ENCODE measurements around the gene HSD3B7.
"Not testable (repeated sequence)": the region's sequence is repeated elsewhere in the genome, so short reads cannot be mapped to it uniquely, and the experiment has no call there.

HSD3B7 gene

DNA sequence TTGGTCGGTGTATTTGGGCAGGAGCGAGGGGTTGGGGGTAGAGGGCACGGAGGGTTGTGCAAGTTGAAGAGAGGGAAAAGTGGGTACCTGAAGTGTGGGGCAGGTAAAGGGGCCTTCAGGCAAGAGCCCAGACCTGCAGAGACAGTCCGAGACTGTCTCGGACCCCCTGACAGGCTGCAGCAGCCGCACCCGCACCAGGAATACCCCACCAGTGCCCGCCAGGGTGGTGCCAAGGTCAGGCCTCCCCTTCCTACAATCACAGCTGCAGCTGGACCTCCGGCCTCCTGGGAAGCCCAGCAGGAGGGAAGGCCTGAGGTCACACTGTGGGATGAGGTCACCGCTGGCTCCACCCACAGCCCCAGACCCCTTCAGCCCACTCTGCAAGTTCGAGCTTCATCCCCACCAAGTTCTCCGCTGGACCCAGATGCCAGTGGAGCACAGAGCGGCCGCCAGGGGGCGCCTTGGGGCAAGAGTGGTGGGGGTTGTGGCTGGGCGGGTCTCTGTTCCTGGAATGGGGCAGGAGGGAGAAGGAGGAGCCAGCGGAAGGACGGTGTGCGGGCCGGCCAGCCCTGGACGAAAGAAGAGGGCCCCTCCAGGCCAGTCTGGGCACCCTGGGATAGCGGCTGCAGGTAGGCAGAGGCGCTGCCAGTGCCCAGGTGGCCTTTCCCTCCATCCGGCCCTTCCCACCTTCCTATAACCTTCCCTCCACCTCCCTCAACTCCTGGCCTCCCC, at the start of gene HSD3B7:
HSD3B7 (plus strand) TSS at position 539 of the 732 bp plus-strand sequence. CDS start 452 bp downstream, outside the sequence.
- Histone ChIP-seq H3K27me3 (ENCODE audit: control insufficient read depth in 2 of 2, insufficient read depth in 2 of 2, low read length in 2 of 2) (no peaks in the 10 kb centered on the region), H3K36me3 (ENCODE audit: control insufficient read depth in 2 of 2, insufficient read depth in 2 of 2, low read length in 2 of 2) (peaks cover 11% of the 10 kb centered on the region in 2 donors), H3K9me3 (ENCODE audit: control insufficient read depth in 2 of 2, low read length in 2 of 2) (no peaks in the 10 kb centered on the region), H3K9ac (ENCODE audit: low read depth in 1 of 2, low read length in 2 of 2) (peak within 1 kb of the TSS; percentile 60 to 69), H3K4me1 (ENCODE audit: control insufficient read depth in 2 of 2, insufficient read depth in 2 of 2, low read length in 2 of 2) (peaks cover 5 to 12% of the 10 kb centered on the region in 2 donors), H3K27ac (ENCODE audit: low read depth in 2 of 2, low read length in 2 of 2) (peak within 1 kb of the TSS; percentile 52 to 63), H3K4me3 (ENCODE audit: low read length in 2 of 2) (peak within 1 kb of the TSS; percentile 77 to 80)

DNA sequence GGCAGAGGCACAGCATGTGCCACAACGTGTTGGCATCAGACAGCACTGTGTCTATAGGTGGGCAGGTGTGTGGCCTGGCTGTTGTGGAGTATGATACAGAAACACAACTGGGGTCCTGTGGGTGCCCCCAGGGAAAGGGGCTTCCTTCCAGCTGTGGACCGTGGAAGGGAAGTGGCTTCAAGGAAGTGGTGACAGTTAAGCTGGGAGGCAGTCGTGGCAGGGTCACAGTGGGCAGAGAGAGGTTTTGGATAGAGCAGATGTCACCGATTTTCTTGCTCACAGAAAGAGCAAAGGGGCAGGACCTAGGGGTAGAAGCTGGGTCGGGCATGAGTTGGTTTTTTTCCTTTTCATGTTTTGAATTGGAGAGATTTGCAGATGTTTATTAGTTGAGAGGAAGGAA, 47.3 kb upstream of the HSD3B7 start:
- H3K4me1 ChIP-seq (ENCODE audit: control insufficient read depth in 2 of 2, insufficient read depth in 2 of 2, low read length in 2 of 2), result peaks cover 11 to 15% of the 10 kb centered on the region in 2 donors
- H3K9ac ChIP-seq (ENCODE audit: low read depth in 1 of 2, low read length in 2 of 2), result no peak overlapping the region
- no peak overlapping the region for H3K4me3 ChIP-seq (ENCODE audit: low read length in 2 of 2)
- no peaks in the 10 kb centered on the region for H3K27me3 ChIP-seq (ENCODE audit: control insufficient read depth in 2 of 2, insufficient read depth in 2 of 2, low read length in 2 of 2)
- H3K36me3 ChIP-seq (ENCODE audit: control insufficient read depth in 2 of 2, insufficient read depth in 2 of 2, low read length in 2 of 2), result peaks cover 3 to 6% of the 10 kb centered on the region in 2 donors
- H3K9me3 ChIP-seq (ENCODE audit: control insufficient read depth in 2 of 2, low read length in 2 of 2), result no peaks in the 10 kb centered on the region
- no peak overlapping the region for H3K27ac ChIP-seq (ENCODE audit: low read depth in 2 of 2, low read length in 2 of 2)

DNA sequence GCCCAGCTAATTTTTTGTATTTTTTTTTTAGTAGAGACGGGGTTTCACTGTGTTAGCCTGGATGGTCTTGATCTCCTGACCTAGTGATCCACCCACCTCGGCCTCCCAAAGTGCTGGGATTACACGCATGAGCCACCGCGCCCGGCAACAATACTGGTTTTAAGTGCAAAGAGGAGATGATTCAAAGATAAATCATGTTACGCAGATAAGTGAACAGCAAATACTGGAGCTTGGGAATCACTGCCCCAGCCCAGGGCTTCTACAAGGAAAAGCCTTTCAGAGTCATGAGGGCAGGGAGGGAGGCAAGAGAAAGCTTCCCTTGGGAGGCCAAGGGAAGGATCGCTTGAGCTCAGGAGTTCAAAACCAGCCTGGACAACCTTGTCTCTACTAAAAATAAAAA, 45.4 kb upstream of the HSD3B7 start:
- not testable (repeated sequence) for H3K36me3 ChIP-seq (ENCODE audit: control insufficient read depth in 2 of 2, insufficient read depth in 2 of 2, low read length in 2 of 2); H3K27ac ChIP-seq (ENCODE audit: low read depth in 2 of 2, low read length in 2 of 2); H3K4me3 ChIP-seq (ENCODE audit: low read length in 2 of 2); H3K9me3 ChIP-seq (ENCODE audit: control insufficient read depth in 2 of 2, low read length in 2 of 2); H3K27me3 ChIP-seq (ENCODE audit: control insufficient read depth in 2 of 2, insufficient read depth in 2 of 2, low read length in 2 of 2); H3K9ac ChIP-seq (ENCODE audit: low read depth in 1 of 2, low read length in 2 of 2)
- peaks cover 14 to 18% of the 10 kb centered on the region in 2 donors for H3K4me1 ChIP-seq (ENCODE audit: control insufficient read depth in 2 of 2, insufficient read depth in 2 of 2, low read length in 2 of 2)

DNA sequence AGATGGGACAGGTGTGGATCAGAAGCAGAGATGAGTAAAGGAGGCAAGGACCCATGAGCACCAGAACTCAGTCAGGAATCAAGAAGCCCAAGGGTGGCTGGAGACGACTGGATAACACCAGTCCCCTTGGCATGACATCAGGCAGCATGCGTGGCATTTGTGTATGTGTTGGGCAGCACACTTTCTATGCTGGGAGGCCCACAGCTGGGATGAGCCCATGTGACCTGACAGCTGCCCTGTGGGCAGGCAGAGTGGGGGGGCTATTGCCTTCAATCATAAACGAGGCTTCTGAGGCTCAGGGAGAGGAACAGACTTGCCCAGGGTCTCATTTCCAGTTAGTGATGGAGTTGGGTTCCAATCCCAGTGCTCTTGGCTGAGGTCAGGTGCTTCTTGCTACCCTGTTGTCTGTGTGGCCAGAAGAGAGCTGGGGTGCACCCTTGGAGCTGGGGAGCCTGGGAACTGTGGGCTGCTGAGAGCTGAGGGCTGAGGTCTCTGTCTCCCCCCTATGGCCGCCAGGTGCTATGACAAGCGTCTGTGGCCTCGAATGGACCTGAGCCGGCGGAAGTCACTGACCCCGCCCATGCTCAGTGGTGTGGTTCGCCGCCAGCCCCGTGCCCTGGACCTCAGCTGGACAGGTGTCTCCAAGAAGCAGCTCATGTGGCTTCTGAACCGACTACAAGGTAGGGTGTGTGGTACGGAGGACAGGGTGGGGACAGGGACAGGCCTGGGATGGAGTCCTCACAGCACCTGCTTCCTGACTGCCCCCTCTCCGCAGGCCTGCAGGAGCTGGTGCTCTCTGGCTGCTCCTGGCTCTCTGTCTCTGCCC, 43.2 kb upstream of the HSD3B7 start:
- Histone ChIP-seq H3K36me3 (ENCODE audit: control insufficient read depth in 2 of 2, insufficient read depth in 2 of 2, low read length in 2 of 2) (peaks cover 0 to 8% of the 10 kb centered on the region in 2 donors), H3K4me3 (ENCODE audit: low read length in 2 of 2) (peak overlapping the region; percentile 31 to 56)

DNA sequence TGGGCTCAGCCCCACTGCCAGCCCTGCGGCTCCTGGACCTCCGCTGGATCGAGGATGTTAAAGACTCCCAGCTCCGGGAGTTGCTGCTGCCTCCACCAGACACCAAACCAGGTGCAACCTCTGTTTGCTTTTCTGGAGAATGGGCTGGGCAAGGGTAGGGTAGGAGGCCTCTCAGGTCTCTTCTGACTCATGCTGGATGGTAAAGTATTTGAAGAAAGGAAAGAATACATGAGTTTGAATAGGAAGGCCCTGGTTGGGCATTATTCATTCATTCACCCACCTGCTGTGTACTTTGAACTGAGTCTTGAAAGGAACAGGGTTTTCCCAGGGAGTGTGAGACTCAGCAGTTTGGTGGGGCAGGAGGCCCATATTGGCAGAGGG, 42.6 kb upstream of the HSD3B7 start:
- no peaks in the 10 kb centered on the region for H3K27me3 ChIP-seq (ENCODE audit: control insufficient read depth in 2 of 2, insufficient read depth in 2 of 2, low read length in 2 of 2)
- peak overlapping the region; percentile 24 to 44 for H3K9ac ChIP-seq (ENCODE audit: low read depth in 1 of 2, low read length in 2 of 2)
- peak overlapping the region; percentile 37 to 48 for H3K27ac ChIP-seq (ENCODE audit: low read depth in 2 of 2, low read length in 2 of 2)
- peaks cover 0 to 8% of the 10 kb centered on the region in 2 donors for H3K36me3 ChIP-seq (ENCODE audit: control insufficient read depth in 2 of 2, insufficient read depth in 2 of 2, low read length in 2 of 2)
- no peaks in the 10 kb centered on the region for H3K9me3 ChIP-seq (ENCODE audit: control insufficient read depth in 2 of 2, low read length in 2 of 2)
- peak overlapping the region; percentile 31 to 56 for H3K4me3 ChIP-seq (ENCODE audit: low read length in 2 of 2)
- peaks cover 14% of the 10 kb centered on the region in 2 donors for H3K4me1 ChIP-seq (ENCODE audit: control insufficient read depth in 2 of 2, insufficient read depth in 2 of 2, low read length in 2 of 2)

More for the DNA sequence above, 43.2 kb upstream of the HSD3B7 start:
- Histone ChIP-seq H3K27me3 (ENCODE audit: control insufficient read depth in 2 of 2, insufficient read depth in 2 of 2, low read length in 2 of 2) (no peaks in the 10 kb centered on the region), H3K27ac (ENCODE audit: low read depth in 2 of 2, low read length in 2 of 2) (peak overlapping the region; percentile 37 to 48), H3K9me3 (ENCODE audit: control insufficient read depth in 2 of 2, low read length in 2 of 2) (no peaks in the 10 kb centered on the region), H3K9ac (ENCODE audit: low read depth in 1 of 2, low read length in 2 of 2) (peak overlapping the region in 1 of 2 donors; percentile 44), H3K4me1 (ENCODE audit: control insufficient read depth in 2 of 2, insufficient read depth in 2 of 2, low read length in 2 of 2) (peaks cover 14% of the 10 kb centered on the region in 2 donors)

DNA sequence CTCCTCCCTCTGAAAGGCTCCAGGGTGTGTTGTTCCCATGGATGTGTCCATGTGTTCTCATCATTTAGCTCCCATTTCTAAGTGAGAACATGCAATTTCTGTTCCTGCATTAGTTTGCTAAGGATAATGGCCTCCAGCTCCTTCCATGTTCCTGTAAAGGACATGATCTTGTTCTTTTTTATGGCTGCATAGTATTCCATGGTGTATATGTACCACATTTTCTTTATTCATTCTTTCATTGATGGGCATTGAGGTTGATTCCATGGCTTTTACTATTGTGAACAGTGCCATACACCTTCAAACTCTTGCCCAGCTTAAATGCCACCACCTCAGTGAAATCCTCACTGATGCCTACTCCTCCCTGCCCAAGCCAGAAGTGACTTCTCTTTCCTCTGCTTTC, 40.7 kb upstream of the HSD3B7 start:
- Histone ChIP-seq H3K36me3 (ENCODE audit: control insufficient read depth in 2 of 2, insufficient read depth in 2 of 2, low read length in 2 of 2) (peaks cover 0 to 8% of the 10 kb centered on the region in 2 donors), H3K4me3 (ENCODE audit: low read length in 2 of 2) (no peak overlapping the region), H3K27ac (ENCODE audit: low read depth in 2 of 2, low read length in 2 of 2) (no peak overlapping the region), H3K4me1 (ENCODE audit: control insufficient read depth in 2 of 2, insufficient read depth in 2 of 2, low read length in 2 of 2) (peaks cover 14% of the 10 kb centered on the region in 2 donors), H3K27me3 (ENCODE audit: control insufficient read depth in 2 of 2, insufficient read depth in 2 of 2, low read length in 2 of 2) (no peaks in the 10 kb centered on the region), H3K9ac (ENCODE audit: low read depth in 1 of 2, low read length in 2 of 2) (no peak overlapping the region), H3K9me3 (ENCODE audit: control insufficient read depth in 2 of 2, low read length in 2 of 2) (no peaks in the 10 kb centered on the region)

DNA sequence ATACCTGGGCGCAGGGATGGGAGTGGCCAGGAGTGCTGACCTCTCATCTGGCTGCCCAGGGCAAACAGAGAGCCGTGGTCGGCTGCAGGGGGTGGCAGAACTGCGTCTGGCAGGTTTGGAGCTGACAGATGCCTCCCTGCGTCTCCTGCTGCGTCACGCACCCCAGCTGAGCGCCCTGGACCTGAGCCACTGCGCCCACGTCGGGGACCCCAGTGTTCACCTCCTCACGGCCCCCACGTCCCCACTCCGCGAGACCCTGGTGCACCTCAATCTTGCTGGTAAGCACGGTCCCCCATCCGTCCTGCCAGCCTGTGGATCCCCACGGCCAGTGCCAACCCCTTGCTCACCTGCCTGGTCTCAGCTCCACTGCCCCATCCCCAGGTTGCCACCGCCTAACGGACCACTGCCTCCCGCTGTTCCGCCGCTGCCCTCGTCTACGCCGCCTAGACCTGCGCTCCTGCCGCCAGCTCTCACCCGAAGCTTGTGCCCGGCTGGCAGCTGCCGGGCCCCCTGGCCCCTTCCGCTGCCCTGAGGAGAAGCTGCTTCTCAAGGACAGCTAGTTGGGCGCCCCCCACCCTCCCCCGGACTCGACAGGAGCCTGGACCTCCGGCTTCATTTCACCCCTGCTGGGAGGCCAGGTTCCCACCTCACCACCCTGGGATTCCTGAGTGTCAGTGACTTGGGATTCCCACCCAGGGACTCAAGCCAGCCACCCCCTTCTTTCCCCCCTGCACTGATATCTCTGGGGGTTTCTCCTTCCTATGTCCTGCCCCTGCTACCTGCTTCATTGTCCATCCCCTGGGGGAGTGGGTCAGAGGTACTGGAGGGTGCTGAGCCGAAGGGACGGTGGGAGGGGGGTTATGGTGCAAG, 38.1 kb upstream of the HSD3B7 start:
- H3K36me3 ChIP-seq (ENCODE audit: control insufficient read depth in 2 of 2, insufficient read depth in 2 of 2, low read length in 2 of 2), result peaks cover 0 to 8% of the 10 kb centered on the region in 2 donors
- no peaks in the 10 kb centered on the region for H3K9me3 ChIP-seq (ENCODE audit: control insufficient read depth in 2 of 2, low read length in 2 of 2)
- H3K4me1 ChIP-seq (ENCODE audit: control insufficient read depth in 2 of 2, insufficient read depth in 2 of 2, low read length in 2 of 2), result peaks cover 26 to 33% of the 10 kb centered on the region in 2 donors
- no peak overlapping the region for H3K9ac ChIP-seq (ENCODE audit: low read depth in 1 of 2, low read length in 2 of 2)
- H3K27ac ChIP-seq (ENCODE audit: low read depth in 2 of 2, low read length in 2 of 2), result no peak overlapping the region
- H3K27me3 ChIP-seq (ENCODE audit: control insufficient read depth in 2 of 2, insufficient read depth in 2 of 2, low read length in 2 of 2), result no peaks in the 10 kb centered on the region
- H3K4me3 ChIP-seq (ENCODE audit: low read length in 2 of 2), result no peak overlapping the region

DNA sequence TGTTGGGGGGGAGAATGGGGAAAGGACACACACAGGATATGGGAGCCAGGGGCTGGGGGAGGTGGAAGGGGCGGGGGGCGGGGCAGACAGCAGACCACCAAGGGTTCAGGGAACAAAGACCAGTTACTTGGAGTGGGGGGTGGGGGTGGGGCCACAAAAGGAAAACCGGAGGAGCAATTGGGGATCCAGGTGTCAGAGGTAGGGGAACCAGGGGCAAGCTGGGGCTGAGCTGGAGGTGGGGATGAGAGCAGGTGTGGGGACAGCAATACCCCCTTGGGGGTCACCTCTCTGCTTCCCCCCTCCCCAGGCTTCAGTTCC, 37.5 kb upstream of the HSD3B7 start:
- Histone ChIP-seq H3K27ac (ENCODE audit: low read depth in 2 of 2, low read length in 2 of 2) (peak overlapping the region in 1 of 2 donors; percentile 90), H3K4me3 (ENCODE audit: low read length in 2 of 2) (no peak overlapping the region), H3K9me3 (ENCODE audit: control insufficient read depth in 2 of 2, low read length in 2 of 2) (no peaks in the 10 kb centered on the region), H3K27me3 (ENCODE audit: control insufficient read depth in 2 of 2, insufficient read depth in 2 of 2, low read length in 2 of 2) (no peaks in the 10 kb centered on the region), H3K9ac (ENCODE audit: low read depth in 1 of 2, low read length in 2 of 2) (no peak overlapping the region), H3K4me1 (ENCODE audit: control insufficient read depth in 2 of 2, insufficient read depth in 2 of 2, low read length in 2 of 2) (peaks cover 21 to 27% of the 10 kb centered on the region in 2 donors), H3K36me3 (ENCODE audit: control insufficient read depth in 2 of 2, insufficient read depth in 2 of 2, low read length in 2 of 2) (peaks cover 0 to 5% of the 10 kb centered on the region in 2 donors)

DNA sequence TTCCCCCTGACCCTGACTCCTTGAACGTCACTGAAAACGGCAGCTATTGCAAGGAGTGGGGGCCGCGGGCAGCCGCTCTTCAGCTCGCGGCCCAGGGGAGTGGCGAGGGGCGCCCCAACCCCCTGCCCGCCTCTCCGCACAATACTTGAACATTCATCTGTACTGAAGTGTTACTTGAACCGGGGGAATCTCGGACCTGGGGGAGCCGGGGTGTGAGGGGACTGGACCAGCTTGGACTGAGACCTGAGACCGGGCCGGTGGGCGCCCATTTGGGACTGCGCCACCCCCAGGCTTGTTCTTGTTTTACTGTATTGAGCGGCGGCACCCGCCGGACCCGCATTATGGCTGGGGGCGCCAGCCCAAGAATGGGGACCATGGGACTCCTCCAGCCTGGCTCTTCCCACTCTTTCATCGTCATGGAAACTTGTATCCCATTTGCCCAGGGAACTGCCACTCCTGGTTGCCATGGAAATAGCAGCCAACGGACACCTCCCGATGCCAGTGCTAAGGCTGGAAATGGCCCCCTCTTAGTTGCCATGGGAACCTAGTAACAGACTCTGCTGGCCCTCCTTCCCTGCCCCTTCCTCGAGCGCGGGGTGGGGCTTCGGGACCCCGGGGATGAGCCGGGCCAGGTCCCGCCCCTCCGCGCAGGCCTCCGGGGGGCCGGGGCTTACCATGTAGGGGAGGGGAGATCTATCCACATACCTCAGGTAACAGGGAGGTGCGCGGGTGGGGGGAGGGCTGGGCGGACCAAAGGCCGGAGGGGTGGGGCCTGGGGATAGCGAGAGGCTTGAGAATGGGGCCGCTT, 36.9 kb upstream of the HSD3B7 start:
- Histone ChIP-seq H3K9ac (ENCODE audit: low read depth in 1 of 2, low read length in 2 of 2) (peak overlapping the region in 1 of 2 donors; percentile 81), H3K9me3 (ENCODE audit: control insufficient read depth in 2 of 2, low read length in 2 of 2) (no peaks in the 10 kb centered on the region), H3K4me1 (ENCODE audit: control insufficient read depth in 2 of 2, insufficient read depth in 2 of 2, low read length in 2 of 2) (peaks cover 16 to 22% of the 10 kb centered on the region in 2 donors), H3K4me3 (ENCODE audit: low read length in 2 of 2) (peak overlapping the region; percentile 71 to 75), H3K27ac (ENCODE audit: low read depth in 2 of 2, low read length in 2 of 2) (peak overlapping the region; percentile 74 to 90), H3K27me3 (ENCODE audit: control insufficient read depth in 2 of 2, insufficient read depth in 2 of 2, low read length in 2 of 2) (no peaks in the 10 kb centered on the region), H3K36me3 (ENCODE audit: control insufficient read depth in 2 of 2, insufficient read depth in 2 of 2, low read length in 2 of 2) (no peaks in the 10 kb centered on the region)

All from mucosa of rectum (tissue), 2 donors.